Right atrium auricular region (tissue), 2 donors: ENCODE results near the gene WDFY3. TPM values are rescaled to one million over a fixed set of nuclear protein-coding genes. Genes with fewer than 3 reads are reported as not detected.

Experiments
- DNase-seq: peaks from one replicate; pipeline ENCODE4 v3.0.0-alpha.2; 2019; ENCODE audit warnings: low spot score
- H3K27ac ChIP-seq, 2 donors: fragments of 200-600 bp; sonication (generic); 1 replicate in 1 of 2; 2 replicates in 1 of 2; pipeline ENCODE4 v1.5.1; 2016 to 2019
- H3K27me3 ChIP-seq, 2 donors: fragments of 200-600 bp; sonication (generic); one replicate each; pipeline versions ENCODE4 v1.5.1 to v1.6.0; 2017 to 2019
- H3K36me3 ChIP-seq: fragments of 200-600 bp; sonication (generic); one replicate; pipeline ENCODE4 v1.5.1; 2016
- H3K4me1 ChIP-seq, 2 donors: fragments of 200-600 bp; sonication (generic); one replicate each; pipeline versions ENCODE4 v1.5.1 to v1.6.0; 2017 to 2019
- H3K4me3 ChIP-seq, 2 donors: fragments of 200-600 bp; sonication (generic); 1 replicate in 1 of 2; 2 replicates in 1 of 2; pipeline ENCODE4 v1.5.1; 2017 to 2019; ENCODE audit warnings: mild to moderate bottlenecking in 1 of 2, moderate library complexity in 1 of 2
- H3K9me3 ChIP-seq, 2 donors: fragments of 200-600 bp; sonication (generic); one replicate each; pipeline ENCODE4 v1.5.1; 2019
- CTCF ChIP-seq, 2 donors: fragments of 200-600 bp; sonication (generic); IDR thresholded peaks; one replicate each; pipeline ENCODE4 v1.5.1; 2019; ENCODE audit warnings: antibody characterized with exemption in 2 of 2
- total RNA-seq, 2 donors: library from RNA; depleted of rRNA; stranded (reverse); fragments of >200 nt; gene quantifications; one replicate each; pipeline ENCODE4 v1.1.0, GENCODE V29; 2016

WDFY3 gene
- total RNA-seq, 2 donors from 2014 or later: 27.6 to 40.0 TPM

GRCh38 chr4:84915396-84915780, 51.1 kb downstream of the WDFY3 start:
- DNase-seq: no peak
- Histone ChIP-seq H3K4me1 (peaks cover 0 to 43% of the 10 kb centered on the region in 2 donors), H3K9me3 (no peaks in the 10 kb centered on the region), H3K27ac (peak overlapping the region in 1 of 2 donors; percentile 11), H3K4me3 (no peak overlapping the region), H3K36me3 (no peaks in the 10 kb centered on the region), H3K27me3 (no peaks in the 10 kb centered on the region)
- no peak for TF ChIP-seq CTCF (IDR thresholded peaks at IDR 0.05)

- Histone ChIP-seq H3K9me3 (no peaks in the 10 kb centered on the region), H3K4me1 (peaks cover 0 to 40% of the 10 kb centered on the region in 2 donors), H3K36me3 (no peaks in the 10 kb centered on the region), H3K27ac (peak overlapping the region in 1 of 2 donors; percentile 11), H3K27me3 (no peaks in the 10 kb centered on the region), H3K4me3 (no peak overlapping the region)
- DNase-seq: no peak
- TF ChIP-seq CTCF (IDR thresholded peaks at IDR 0.05): no peak
These were observed 51.6 kb downstream of the WDFY3 start for GRCh38 chr4:84914686-84915395.

GRCh38 chr4:84913176-84913575, 53.3 kb downstream of the WDFY3 start:
- Histone ChIP-seq H3K27ac (no peak overlapping the region), H3K4me1 (peaks cover 0 to 38% of the 10 kb centered on the region in 2 donors)

GRCh38 chr4:84912741-84913140, 53.7 kb downstream of the WDFY3 start:
- Histone ChIP-seq H3K27me3 (peaks cover 0 to 4% of the 10 kb centered on the region in 2 donors), H3K27ac (no peak overlapping the region), H3K4me3 (no peak overlapping the region), H3K36me3 (no peaks in the 10 kb centered on the region), H3K4me1 (peaks cover 0 to 33% of the 10 kb centered on the region in 2 donors), H3K9me3 (no peaks in the 10 kb centered on the region)
- no peak for DNase-seq
- no peak for TF ChIP-seq CTCF (IDR thresholded peaks at IDR 0.05)

More at GRCh38 chr4:84913176-84913575, 53.3 kb downstream of the WDFY3 start:
- no peak for DNase-seq
- Histone ChIP-seq H3K27me3 (peaks cover 0 to 4% of the 10 kb centered on the region in 2 donors), H3K36me3 (no peaks in the 10 kb centered on the region), H3K9me3 (no peaks in the 10 kb centered on the region), H3K4me3 (no peak overlapping the region)
- no peak for TF ChIP-seq CTCF (IDR thresholded peaks at IDR 0.05)

GRCh38 chr4:84908876-84909275, 57.6 kb downstream of the WDFY3 start:
- DNase-seq: no peak
- Histone ChIP-seq H3K4me3 (no peak overlapping the region), H3K4me1 (no peaks in the 10 kb centered on the region), H3K36me3 (no peaks in the 10 kb centered on the region), H3K9me3 (no peaks in the 10 kb centered on the region), H3K27me3 (peaks cover 0 to 4% of the 10 kb centered on the region in 2 donors), H3K27ac (no peak overlapping the region)
- TF ChIP-seq CTCF (IDR thresholded peaks at IDR 0.05): no peak

- Histone ChIP-seq H3K27me3 (peaks cover 0 to 4% of the 10 kb centered on the region in 2 donors), H3K9me3 (no peaks in the 10 kb centered on the region), H3K36me3 (no peaks in the 10 kb centered on the region), H3K4me1 (no peaks in the 10 kb centered on the region), H3K27ac (no peak overlapping the region), H3K4me3 (no peak overlapping the region)
- no peak for DNase-seq
- no peak for TF ChIP-seq CTCF (IDR thresholded peaks at IDR 0.05)
These were observed 59.3 kb downstream of the WDFY3 start for GRCh38 chr4:84907145-84907544.
